Neural cell (in vitro differentiated cells): Measurements from ENCODE around the gene ATP8B3.

Experiments
- EP300 ChIP-seq: fragments of 450-650 bp; conservative IDR thresholded peaks from 2 replicates; pipeline ENCODE4 v1.6.1; 2014; ENCODE audit warnings: antibody characterized with exemption, mild to moderate bottlenecking, moderate library complexity; ENCODE audit not compliant: poor library complexity, severe bottlenecking
- EZH2 ChIP-seq: fragments of 200-600, 300-800 bp; shearing (Covaris generic), sonication (generic); IDR thresholded peaks from 2 replicates; pipeline ENCODE4 v1.6.1; 2014; ENCODE audit warnings: antibody characterized with exemption, low read length, borderline replicate concordance, mild to moderate bottlenecking; ENCODE audit not compliant: insufficient read depth, poor library complexity, severe bottlenecking
- POLR2AphosphoS5 ChIP-seq: IDR thresholded peaks from 2 replicates; pipeline ENCODE4 v1.6.1; 2012
- TF ChIP-seq, protein P1 (sequence below): fragments of 450-650 bp; IDR thresholded peaks from 2 replicates; pipeline ENCODE4 v1.5.1; 2014; ENCODE audit warnings: antibody characterized with exemption, mild to moderate bottlenecking, moderate library complexity; ENCODE audit not compliant: poor library complexity, severe bottlenecking

DNA sequence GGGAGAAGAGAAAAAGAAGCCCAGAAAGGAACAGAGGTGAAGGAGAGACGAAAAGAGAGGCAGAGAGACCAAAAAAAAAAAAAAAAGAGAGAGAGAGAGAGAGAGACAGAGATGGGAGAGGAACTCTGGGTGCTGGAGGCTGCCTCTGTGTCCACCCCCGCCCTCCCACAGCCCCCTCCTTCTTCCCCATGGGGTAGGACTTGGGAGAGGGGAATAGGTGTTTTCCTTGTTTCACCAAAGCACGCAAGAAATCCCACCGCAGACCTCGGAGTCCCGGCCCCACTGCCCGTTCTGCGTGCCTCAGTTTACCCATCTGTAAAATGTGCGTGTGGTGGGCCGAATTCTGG, 53.9 kb downstream of the ATP8B3 start:
- TF ChIP-seq, protein P1, sequence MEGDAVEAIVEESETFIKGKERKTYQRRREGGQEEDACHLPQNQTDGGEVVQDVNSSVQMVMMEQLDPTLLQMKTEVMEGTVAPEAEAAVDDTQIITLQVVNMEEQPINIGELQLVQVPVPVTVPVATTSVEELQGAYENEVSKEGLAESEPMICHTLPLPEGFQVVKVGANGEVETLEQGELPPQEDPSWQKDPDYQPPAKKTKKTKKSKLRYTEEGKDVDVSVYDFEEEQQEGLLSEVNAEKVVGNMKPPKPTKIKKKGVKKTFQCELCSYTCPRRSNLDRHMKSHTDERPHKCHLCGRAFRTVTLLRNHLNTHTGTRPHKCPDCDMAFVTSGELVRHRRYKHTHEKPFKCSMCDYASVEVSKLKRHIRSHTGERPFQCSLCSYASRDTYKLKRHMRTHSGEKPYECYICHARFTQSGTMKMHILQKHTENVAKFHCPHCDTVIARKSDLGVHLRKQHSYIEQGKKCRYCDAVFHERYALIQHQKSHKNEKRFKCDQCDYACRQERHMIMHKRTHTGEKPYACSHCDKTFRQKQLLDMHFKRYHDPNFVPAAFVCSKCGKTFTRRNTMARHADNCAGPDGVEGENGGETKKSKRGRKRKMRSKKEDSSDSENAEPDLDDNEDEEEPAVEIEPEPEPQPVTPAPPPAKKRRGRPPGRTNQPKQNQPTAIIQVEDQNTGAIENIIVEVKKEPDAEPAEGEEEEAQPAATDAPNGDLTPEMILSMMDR: no peak
- TF ChIP-seq EZH2: no peak
- no peak for TF ChIP-seq POLR2AphosphoS5
- TF ChIP-seq EP300: no peak
